Hematopoietic multipotent progenitor cell treated with erythropoietin and hydrocortisone succinate and interleukin-3 and kit ligand, for 17 days (in vitro differentiated cells): Measurements from ENCODE around the gene GOLGA7B.

Experiments
- DNase-seq: peaks from one replicate; pipeline ENCODE4 v3.0.0-alpha.2; 2015; ENCODE audit warnings: low spot score

Gene GOLGA7B

DNA sequence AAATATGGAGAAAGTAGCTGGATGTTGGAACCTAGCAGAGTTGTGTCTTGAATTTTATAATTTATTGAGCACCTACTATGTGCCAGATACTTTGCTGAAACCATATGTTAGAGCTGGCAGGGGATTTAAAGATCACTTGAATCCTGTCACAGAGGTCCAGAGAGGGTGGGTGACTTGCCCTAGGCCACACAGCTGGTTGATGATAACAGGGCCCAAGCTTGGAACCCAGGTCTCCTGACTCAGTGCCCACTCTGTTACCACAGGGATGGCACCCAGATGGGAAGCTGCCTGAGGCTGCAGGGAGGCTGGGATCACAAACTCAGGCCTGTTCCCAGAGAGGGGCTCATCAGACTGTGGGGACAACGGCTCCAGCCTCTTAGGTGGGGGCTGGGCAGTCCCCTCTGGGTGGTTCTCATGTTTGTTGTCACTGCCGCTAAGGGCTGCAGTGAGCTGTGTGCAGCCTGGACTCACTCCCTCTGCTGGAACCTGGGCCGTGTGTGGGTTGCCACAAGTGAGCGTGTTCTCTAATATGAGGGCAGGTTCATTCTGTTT, 18.6 kb downstream of the GOLGA7B start:
- DNase-seq, result no peak

- peak; percentile 48 for DNase-seq
Measured at GRCh38 chr10:97869091-97870042, 19.7 kb downstream of the GOLGA7B start.

GRCh38 chr10:97870990-97871389, 21.3 kb downstream of the GOLGA7B start:
- no peak for DNase-seq

- DNase-seq, result no peak
Measured at GRCh38 chr10:97873569-97873968, 23.9 kb downstream of the GOLGA7B start.

- DNase-seq, result no peak
Measured at GRCh38 chr10:97874332-97874731, 24.7 kb downstream of the GOLGA7B start.

GRCh38 chr10:97875391-97875790, 25.7 kb downstream of the GOLGA7B start:
- no peak for DNase-seq

DNA sequence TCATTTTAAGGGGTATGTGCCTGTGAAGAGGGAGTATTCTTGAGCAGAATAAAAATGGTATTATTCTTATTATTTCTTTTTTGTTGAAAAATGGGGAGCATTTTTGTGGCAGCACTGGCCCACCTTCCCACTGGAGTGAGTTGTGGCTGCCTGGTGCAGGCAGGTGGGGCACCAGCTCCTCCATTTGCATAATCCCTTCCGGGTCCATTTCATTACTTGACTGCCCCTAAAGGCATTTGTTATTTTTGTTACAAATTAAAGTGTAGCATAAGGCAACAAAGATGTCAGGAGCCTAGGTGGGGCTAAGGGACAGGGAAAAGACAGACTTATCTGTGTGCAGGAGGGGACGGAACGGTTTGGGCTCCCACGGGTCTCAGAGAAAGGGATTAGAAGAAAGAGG, 26.8 kb downstream of the GOLGA7B start:
- no peak for DNase-seq

DNA sequence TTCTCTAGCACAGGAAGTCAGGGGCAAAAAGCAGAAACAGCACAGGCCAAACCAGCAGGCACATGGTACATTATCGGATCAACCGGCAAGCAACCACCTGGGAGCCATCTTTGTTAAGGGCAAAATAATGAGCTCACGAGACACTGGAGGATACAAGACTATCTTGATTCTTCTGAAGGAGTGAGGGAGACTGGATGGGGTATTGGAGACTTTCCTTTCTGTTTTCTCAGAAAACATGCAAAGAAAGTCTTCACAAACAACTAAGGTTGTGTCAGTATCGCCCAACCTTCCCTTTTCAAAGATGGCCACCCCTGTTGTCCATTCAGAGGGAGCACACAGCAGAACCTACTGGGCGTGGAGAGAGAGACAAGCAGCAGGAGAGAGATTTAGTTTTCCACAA, 29.6 kb downstream of the GOLGA7B start:
- DNase-seq, result no peak

GRCh38 chr10:97880109-97880508, 30.5 kb downstream of the GOLGA7B start:
- DNase-seq, result no peak

DNA sequence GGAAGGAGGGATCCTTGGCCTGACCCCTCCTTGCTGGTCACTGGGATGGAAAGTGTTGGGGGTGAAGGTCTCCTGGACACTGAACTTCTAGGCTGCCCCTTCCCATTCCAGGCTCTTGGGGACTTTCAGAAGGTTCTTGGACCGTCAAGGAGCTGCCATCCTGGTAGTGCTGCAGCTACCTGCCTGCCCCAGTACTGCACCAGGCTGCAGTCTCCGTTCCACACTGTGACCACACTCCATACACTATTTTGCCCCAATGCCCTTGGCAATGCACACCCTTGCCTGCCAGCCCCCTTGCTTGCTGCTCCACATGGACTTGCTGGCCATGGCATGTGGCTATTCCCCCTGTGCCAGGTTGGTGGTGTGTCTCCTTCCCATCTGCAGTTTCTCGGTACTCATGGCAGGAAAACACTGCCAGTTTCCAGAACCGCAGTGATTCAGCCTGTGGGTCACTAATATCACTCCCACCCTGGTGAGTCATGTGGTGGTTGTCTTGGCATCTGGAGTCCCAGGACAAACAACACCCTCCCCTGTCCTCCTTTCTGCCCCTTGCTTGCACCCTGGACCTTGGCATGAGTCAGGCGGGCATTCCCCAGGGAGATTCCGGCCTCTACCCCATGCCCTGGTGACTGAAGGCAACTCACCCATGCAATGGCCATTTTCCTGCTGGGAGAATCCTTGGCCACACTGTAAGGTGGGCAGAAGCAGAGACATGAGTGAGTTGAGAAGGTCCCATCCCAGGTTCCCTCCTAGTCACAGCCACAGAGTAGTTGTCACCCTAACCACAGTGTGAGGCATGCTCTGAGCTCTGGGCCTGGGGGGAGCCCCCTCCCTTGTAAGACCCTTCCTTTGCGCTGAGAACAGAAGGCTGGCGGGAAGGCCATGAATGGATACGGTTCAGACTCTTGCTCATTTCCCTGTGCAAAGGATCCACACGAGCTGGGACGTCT, 32.8 kb downstream of the GOLGA7B start:
- DNase-seq, result no peak

GRCh38 chr10:97883092-97883485, 33.4 kb downstream of the GOLGA7B start:
- DNase-seq, result no peak

- DNase-seq, result no peak
Measured at GRCh38 chr10:97886286-97886685, 36.6 kb downstream of the GOLGA7B start.

GRCh38 chr10:97887399-97887798, 37.8 kb downstream of the GOLGA7B start:
- no peak for DNase-seq

GRCh38 chr10:97888134-97888533, 38.5 kb downstream of the GOLGA7B start:
- DNase-seq, result no peak

DNA sequence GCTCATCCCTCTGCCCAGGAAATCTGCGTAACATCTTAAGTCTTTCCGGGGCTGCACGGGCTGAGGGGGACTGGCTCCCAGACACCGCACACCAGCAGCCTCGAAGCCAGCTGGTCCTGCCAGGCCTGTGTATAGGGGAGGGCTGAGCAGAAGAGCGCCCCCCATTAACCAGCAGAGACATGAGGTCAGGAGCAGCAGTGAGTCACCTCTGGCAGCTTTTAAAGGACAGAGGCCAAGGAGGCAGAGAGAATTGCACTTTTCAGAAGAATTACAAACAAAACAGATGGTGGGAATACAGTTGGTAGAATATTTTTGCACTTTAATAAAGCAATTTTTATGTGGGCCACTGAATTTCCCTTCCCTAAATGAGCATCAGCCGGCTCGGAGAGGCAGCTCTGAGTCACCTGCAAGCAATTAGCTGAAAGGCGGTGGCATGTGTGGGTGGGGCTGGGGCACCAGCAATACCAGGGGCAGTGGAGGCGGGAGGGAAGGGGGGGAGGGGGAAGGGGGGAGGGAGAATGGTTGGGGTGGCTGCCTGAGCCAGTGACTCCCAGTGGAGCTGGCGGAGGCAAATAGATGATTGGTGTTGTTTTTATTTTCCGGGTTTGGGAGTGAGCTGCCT, 39.1 kb downstream of the GOLGA7B start:
- DNase-seq, result no peak

DNA sequence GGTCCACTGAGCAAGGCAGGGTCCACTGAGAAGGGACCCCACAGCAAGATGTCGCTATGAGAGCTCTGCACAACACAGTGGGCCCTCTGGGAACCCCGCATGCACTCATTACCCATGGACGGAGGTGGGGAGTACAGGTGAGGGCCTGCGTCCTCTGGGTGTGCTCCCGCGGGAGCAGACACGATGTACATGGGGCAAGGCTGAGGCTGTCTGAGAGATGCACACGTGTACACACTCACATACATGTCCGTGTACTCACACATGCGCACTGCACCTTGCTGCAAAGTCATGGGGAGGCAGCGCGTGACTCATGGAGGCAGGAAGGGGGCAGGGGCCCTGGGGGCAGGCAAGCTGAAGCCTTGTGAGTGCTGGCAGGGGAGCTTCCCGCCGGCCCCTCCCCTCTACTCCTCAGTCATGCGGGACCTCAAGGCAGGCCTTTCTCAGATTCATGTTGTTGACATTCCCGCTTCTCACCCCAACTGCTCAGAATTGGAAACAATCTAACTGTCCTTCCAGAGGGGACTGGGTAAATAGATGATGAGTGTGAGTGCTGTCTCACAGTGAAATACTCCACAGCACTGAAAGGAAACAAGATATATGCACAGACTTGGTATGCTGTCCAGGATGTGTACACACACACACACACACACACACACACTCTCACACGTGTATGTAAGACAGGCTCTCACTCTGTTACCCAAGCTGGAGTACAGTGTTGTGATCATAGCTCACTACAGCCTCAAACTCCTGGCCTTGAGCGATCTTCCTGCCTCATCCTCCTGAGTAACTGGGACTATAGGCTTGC, 40.0 kb downstream of the GOLGA7B start:
- DNase-seq, result no peak

DNA sequence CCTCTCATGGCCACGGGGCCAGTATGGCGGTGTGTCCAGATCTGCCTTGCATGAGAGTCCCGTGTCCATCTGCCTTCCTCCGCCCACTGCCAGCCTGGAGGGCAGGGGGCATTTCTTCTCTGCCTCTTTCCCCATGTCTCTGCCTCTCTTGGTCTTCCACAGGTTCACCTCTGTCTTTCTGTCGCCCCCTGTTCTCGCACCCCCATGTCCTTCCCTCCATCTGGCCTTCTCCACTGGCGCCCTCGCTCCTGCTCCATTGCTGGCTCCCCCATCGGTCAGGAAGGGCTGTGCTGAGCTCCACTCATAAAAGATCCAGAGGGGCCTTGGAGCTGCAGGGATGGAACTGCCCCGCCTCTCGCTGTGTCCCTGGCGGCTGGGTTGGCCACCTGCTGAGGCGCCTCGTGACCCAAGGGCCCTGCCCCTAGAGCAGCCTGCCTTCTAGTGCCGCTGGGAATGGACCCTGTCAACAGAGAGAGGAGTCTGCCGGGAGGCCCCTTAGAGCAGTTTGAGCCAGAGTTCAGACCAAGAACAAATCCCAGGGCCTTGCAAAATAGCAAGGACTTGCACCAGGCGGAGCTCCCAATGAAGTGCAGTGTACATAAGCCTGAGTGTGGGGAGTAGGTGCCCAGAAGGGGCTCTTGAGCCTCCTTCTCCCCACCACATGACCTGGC, 42.0 kb downstream of the GOLGA7B start:
- no peak for DNase-seq

DNA sequence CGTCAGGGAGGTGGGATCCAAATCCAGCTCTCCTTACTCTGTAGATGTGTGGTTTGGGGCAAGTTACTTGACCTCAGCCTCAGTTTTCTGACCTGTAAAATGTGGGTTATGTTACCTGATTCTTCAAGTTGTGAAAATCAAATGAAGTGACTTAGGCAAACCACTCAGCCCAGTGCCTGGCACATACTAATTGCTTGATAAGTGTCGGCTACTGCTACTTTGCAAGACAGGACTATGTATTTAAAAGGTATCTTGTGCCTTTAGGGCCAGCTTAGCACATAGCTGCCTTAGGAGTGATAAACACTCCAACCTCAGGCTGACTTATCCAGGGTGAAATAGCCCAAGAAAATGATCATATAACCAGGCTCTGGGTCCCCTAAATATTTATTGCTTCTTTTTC, 42.9 kb downstream of the GOLGA7B start:
- no peak for DNase-seq

DNA sequence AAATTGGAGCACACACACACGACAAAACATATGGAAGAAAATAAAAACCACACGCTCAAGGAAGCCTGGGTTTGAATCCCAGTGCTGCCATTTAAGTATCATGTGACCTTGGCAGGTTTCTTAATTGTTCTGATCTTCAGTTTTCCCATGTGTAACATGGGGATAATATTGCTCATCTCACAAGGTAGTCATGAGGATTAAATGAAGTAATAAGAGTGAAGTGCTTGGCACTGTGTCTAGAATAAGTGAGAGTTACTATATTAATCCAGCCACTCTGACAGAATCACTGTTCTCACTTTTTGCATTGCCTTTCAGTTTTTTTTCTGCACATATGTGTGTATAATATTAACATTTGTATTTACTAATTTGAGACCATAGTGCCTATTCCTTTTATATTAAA, 43.3 kb downstream of the GOLGA7B start:
- no peak for DNase-seq

DNA sequence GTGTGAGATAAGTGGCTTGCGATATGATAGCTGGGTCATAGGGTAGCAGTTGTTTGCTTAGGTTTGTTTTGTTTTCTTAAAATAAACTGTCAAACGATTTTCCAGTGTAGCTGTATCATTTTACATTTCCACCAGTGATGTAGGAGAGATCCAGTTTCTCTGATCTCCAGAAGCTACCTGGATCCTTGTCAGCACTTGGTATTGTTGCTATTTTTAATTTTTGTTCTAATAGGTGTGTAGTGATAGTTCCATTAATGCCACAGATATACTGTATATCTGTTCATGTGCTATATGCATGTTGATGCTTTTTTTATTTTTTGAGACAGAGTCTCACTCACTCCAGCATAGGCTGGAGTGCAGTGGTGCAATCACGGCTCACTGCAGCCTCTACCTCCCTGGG, 44.4 kb downstream of the GOLGA7B start:
- no peak for DNase-seq

- DNase-seq, result no peak
Measured at GRCh38 chr10:97895084-97895483, 45.4 kb downstream of the GOLGA7B start.
